ENCODE results near the gene ZFPL1.

ZFPL1 gene

GRCh38 chr11:65087216-65087615 lies 3.2 kb downstream of the ZFPL1 start:
- no peak for TF ChIP-seq RARB (CRISPR knock-in tag; IDR thresholded peaks at IDR 0.05)
- ATAC-seq, result no peak

- no peak for TF ChIP-seq ZC3H10 (CRISPR knock-in tag; IDR thresholded peaks at IDR 0.05)
- TF ChIP-seq POU6F1 (CRISPR knock-in tag; IDR thresholded peaks at IDR 0.05; ENCODE audit: borderline replicate concordance, low read depth), result no peak
- TF ChIP-seq TCF4 (CRISPR knock-in tag; IDR thresholded peaks at IDR 0.05; ENCODE audit: borderline replicate concordance), result no peak
- TF ChIP-seq TOX (CRISPR knock-in tag; IDR thresholded peaks at IDR 0.05; ENCODE audit: borderline replicate concordance), result no peak
- no peak for TF ChIP-seq ESRRG (CRISPR knock-in tag; IDR thresholded peaks at IDR 0.05)
- no peak for TF ChIP-seq GLIS3 (CRISPR knock-in tag; IDR thresholded peaks at IDR 0.05)
- no peak for TF ChIP-seq ZFP30 (CRISPR knock-in tag; IDR thresholded peaks at IDR 0.05)
- TF ChIP-seq CSRNP3 (CRISPR knock-in tag; IDR thresholded peaks at IDR 0.05), result no peak
- no peak for TF ChIP-seq ZNF8 (CRISPR knock-in tag; IDR thresholded peaks at IDR 0.05)
- no peak for TF ChIP-seq PATZ1 (CRISPR knock-in tag; IDR thresholded peaks at IDR 0.05; ENCODE audit: borderline replicate concordance)
- no peak for TF ChIP-seq CREB5 (CRISPR knock-in tag; IDR thresholded peaks at IDR 0.05; ENCODE audit: low read depth)
- ATAC-seq, result no peak
Observed at GRCh38 chr11:65087827-65088226, 3.8 kb downstream of the ZFPL1 start.

GRCh38 chr11:65089621-65090020 lies 5.6 kb downstream of the ZFPL1 start:
- no peak for ATAC-seq
- TF ChIP-seq CREB5 (CRISPR knock-in tag; IDR thresholded peaks at IDR 0.05; ENCODE audit: low read depth) (no peak), OSR1 (CRISPR knock-in tag; IDR thresholded peaks at IDR 0.05) (no peak), POU6F1 (CRISPR knock-in tag; IDR thresholded peaks at IDR 0.05; ENCODE audit: borderline replicate concordance, low read depth) (no peak), TSHZ2 (CRISPR knock-in tag; IDR thresholded peaks at IDR 0.05) (no peak), BACH2 (CRISPR knock-in tag; IDR thresholded peaks at IDR 0.05; ENCODE audit: borderline replicate concordance) (no peak), ZNF8 (CRISPR knock-in tag; IDR thresholded peaks at IDR 0.05) (no peak), TCF4 (CRISPR knock-in tag; IDR thresholded peaks at IDR 0.05; ENCODE audit: borderline replicate concordance) (no peak), ZFP30 (CRISPR knock-in tag; IDR thresholded peaks at IDR 0.05) (no peak), ZNF565 (CRISPR knock-in tag; conservative IDR thresholded peaks at IDR 0.05; ENCODE audit: low read depth) (no peak), CSRNP3 (CRISPR knock-in tag; IDR thresholded peaks at IDR 0.05) (no peak), PPARA (CRISPR knock-in tag; IDR thresholded peaks at IDR 0.05; ENCODE audit: borderline replicate concordance) (no peak), PATZ1 (CRISPR knock-in tag; IDR thresholded peaks at IDR 0.05; ENCODE audit: borderline replicate concordance) (no peak), ZC3H10 (CRISPR knock-in tag; IDR thresholded peaks at IDR 0.05) (no peak), ARNTL (CRISPR knock-in tag; IDR thresholded peaks at IDR 0.05; ENCODE audit: borderline replicate concordance, low read depth) (no peak), ZFP3 (CRISPR knock-in tag; IDR thresholded peaks at IDR 0.05) (no peak), ISL1 (CRISPR knock-in tag; IDR thresholded peaks at IDR 0.05) (no peak), SNAI2 (CRISPR knock-in tag; IDR thresholded peaks at IDR 0.05) (no peak), ESRRG (CRISPR knock-in tag; IDR thresholded peaks at IDR 0.05) (no peak), TOX (CRISPR knock-in tag; IDR thresholded peaks at IDR 0.05; ENCODE audit: borderline replicate concordance) (no peak)
